Endothelial cell (in vitro differentiated cells): Measurements from ENCODE around the gene B3GAT1. TPM values are rescaled to one million over a fixed set of nuclear protein-coding genes. Genes with fewer than 3 reads are reported as not detected.
A peak's percentile ranks its signal among the peaks of the same experiment; 100 is the strongest.

Experiments used
- DNase-seq: peaks from one replicate; pipeline ENCODE4 v3.0.0; 2021; ENCODE audit warnings: low spot score
- H3K27ac Mint-ChIP-seq: one replicate; pipeline ENCODE4 v1.8.0; 2021; ENCODE audit warnings: mixed read lengths, inconsistent platforms; ENCODE audit not compliant: unreplicated experiment
- H3K27me3 Mint-ChIP-seq: one replicate; pipeline ENCODE4 v1.8.0; 2021; ENCODE audit warnings: mild to moderate bottlenecking, moderate library complexity, mixed read lengths, inconsistent platforms; ENCODE audit not compliant: unreplicated experiment
- H3K36me3 Mint-ChIP-seq: one replicate; pipeline ENCODE4 v1.8.0; 2021; ENCODE audit warnings: mild to moderate bottlenecking, low read depth, mixed read lengths, inconsistent platforms; ENCODE audit not compliant: unreplicated experiment
- H3K4me1 Mint-ChIP-seq: one replicate; pipeline ENCODE4 v1.8.0; 2021; ENCODE audit warnings: mild to moderate bottlenecking, mixed read lengths, inconsistent platforms; ENCODE audit not compliant: unreplicated experiment
- H3K4me3 Mint-ChIP-seq: one replicate; pipeline ENCODE4 v1.8.0; 2021; ENCODE audit warnings: mild to moderate bottlenecking, mixed read lengths, inconsistent platforms; ENCODE audit not compliant: unreplicated experiment
- H3K9me3 Mint-ChIP-seq: one replicate; pipeline ENCODE4 v1.8.0; 2021; ENCODE audit warnings: mixed read lengths, inconsistent platforms; ENCODE audit not compliant: unreplicated experiment
- total RNA-seq: library from RNA; stranded (reverse); fragmentation: NEBNext Ultra II Directional; extraction: Animal tissue kit (Norgen Biotek cat#: 25700); gene quantifications from one replicate; pipeline ENCODE4 v1.2.1, GENCODE V29; 2021; ENCODE audit not compliant: unreplicated experiment
- TF ChIP-seq, protein P1 (sequence below): fragments of 200-600 bp; sonication (generic); IDR thresholded peaks from one replicate; pipeline ENCODE4 v1.5.0; 2021; ENCODE audit warnings: antibody characterized with exemption; ENCODE audit not compliant: unreplicated experiment

B3GAT1 gene
- total RNA-seq, 1 donor from 2014 or later = 18.2 TPM

DNA sequence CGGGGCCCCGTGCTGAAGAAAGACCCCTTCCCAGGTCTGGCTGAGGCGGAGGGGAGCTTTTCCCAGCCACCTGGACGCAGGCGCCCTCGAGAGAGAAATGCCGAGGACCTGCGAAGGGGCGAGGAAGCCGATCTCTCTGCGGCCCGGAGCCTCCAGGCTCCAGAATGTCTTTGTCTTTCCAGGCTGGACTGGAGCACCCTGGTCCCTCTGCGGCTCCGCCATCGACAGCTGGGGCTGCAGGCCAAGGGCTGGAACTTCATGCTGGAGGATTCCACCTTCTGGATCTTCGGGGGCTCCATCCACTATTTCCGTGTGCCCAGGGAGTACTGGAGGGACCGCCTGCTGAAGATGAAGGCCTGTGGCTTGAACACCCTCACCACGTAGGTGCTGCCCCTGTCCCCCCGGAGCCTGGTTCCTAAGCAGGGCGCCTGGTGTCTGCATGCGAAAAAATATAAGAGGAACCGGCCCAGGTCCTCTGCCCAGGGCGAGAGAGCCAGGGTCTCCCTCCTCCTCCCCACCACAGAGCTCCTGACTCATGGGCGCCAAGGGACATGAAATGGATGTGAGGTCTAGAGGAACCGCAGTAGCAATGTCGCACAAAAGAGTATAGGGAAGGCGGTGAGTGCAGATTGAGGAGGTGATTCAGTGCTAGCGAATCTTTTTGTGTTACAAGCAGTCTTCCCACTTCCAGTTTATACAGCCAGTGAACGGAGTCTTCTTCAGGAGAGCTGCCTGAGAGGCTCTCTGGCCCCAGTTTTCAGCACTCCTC, 69.3 kb downstream of the B3GAT1 start:
- Mint-ChIP-seq H3K27me3 (peaks cover 5% of the 10 kb centered on the region), H3K27ac (no peak overlapping the region)
- no peak for DNase-seq

DNA sequence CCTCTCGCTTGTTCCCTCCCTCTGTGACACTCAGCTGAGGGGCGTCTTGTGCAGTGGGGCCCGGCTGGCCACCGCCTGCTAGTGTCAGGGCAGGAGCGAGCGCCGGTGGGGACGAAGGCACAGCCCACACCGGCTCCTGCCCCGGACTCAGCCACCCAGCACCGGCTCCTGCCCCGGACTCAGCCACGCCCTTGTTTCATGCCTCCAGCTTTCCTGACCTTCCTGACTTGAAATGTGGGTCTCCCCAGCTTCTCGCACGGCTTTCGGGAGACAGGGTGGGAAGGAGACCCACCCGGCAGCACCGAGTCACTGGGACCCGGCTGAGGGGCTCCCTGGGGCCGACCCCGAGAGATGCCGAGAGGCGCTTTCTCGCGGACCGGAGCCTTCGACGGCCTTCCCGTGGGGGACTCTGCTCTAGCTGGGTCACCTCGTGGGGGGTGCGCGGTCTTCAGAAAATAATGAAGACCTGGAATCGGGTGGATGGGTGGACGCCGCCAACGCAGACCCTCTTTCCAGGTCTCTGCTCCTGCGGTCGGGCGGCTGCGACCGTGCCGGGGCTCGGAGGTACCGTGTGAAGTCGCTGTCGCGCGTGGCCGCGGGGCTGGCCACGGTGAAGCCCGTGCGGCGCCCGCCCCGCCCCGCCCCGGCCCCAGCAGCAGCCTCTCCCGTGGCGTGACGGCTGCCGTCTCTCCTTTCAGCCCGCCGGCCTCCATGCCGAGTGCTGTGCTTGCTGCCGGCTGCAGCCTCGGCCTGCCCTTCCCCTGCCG, 70.1 kb downstream of the B3GAT1 start:
- no peaks in the 10 kb centered on the region for H3K9me3 Mint-ChIP-seq
- H3K4me3 Mint-ChIP-seq = no peak overlapping the region
- TF ChIP-seq, protein P1, sequence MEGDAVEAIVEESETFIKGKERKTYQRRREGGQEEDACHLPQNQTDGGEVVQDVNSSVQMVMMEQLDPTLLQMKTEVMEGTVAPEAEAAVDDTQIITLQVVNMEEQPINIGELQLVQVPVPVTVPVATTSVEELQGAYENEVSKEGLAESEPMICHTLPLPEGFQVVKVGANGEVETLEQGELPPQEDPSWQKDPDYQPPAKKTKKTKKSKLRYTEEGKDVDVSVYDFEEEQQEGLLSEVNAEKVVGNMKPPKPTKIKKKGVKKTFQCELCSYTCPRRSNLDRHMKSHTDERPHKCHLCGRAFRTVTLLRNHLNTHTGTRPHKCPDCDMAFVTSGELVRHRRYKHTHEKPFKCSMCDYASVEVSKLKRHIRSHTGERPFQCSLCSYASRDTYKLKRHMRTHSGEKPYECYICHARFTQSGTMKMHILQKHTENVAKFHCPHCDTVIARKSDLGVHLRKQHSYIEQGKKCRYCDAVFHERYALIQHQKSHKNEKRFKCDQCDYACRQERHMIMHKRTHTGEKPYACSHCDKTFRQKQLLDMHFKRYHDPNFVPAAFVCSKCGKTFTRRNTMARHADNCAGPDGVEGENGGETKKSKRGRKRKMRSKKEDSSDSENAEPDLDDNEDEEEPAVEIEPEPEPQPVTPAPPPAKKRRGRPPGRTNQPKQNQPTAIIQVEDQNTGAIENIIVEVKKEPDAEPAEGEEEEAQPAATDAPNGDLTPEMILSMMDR = no peak
- H3K27ac Mint-ChIP-seq = no peak overlapping the region
- no peak for DNase-seq
- H3K27me3 Mint-ChIP-seq = peaks cover 9% of the 10 kb centered on the region
- peaks cover 4% of the 10 kb centered on the region for H3K36me3 Mint-ChIP-seq
- H3K4me1 Mint-ChIP-seq = no peaks in the 10 kb centered on the region

More for the DNA sequence above, 69.3 kb downstream of the B3GAT1 start:
- H3K9me3 Mint-ChIP-seq = no peaks in the 10 kb centered on the region
- peak overlapping the region; percentile 18 for H3K4me3 Mint-ChIP-seq
- H3K36me3 Mint-ChIP-seq = peaks cover 4% of the 10 kb centered on the region
- no peaks in the 10 kb centered on the region for H3K4me1 Mint-ChIP-seq
- TF ChIP-seq, protein P1 = no peak

DNA sequence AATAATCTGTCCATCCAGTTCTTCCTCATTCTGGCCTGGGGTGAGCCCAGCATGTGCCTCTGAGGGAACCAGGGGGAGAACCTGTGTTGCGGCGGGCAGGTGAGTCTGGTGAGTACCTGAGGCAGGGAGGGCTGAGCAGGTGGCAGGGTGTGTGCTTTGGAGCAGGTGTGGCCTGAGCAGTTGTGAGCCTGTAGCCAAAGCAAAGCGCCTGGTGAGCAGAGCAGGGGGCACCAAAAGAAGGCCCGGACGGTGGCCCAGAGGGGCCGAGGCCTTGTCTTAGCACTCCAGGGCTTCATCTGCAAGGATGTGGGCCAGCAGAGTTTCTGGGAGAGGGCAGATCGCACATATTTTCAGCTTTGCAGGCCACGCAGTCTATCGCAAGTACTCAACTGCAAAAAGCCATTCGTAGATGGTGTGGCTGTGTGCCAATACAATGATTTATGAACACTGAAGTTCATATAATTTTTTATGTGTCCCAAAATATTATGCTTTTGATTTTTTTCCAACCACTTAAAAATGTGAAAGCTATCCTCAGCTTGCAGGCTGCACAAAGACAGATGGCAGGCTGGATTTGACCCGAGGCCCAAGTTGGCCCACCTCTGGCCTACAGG, 71.6 kb downstream of the B3GAT1 start:
- TF ChIP-seq, protein P1 = no peak
- Mint-ChIP-seq H3K9me3 (no peaks in the 10 kb centered on the region), H3K4me3 (no peak overlapping the region), H3K27me3 (peaks cover 6% of the 10 kb centered on the region), H3K27ac (no peak overlapping the region), H3K4me1 (no peaks in the 10 kb centered on the region), H3K36me3 (no peaks in the 10 kb centered on the region)
- DNase-seq = no peak

DNA sequence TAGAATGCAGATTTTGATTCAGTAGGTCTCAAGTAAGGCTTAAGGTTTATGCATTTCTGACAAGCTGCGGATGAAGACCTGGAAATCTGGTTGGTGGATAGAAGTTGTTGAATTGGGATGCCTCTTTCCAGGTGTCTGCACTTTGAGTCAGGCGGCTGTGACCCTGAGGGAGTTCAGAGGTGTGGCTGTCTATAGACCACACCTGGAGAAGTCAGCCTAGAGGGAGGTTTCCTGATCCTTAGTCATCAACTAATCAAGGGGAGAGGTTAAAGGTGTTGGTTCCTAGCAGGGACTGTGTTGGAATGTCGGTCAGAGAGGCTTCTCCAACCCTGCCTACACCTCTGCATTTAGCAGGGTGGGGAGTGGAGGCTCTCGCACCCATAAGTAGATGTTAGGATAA, 72.3 kb downstream of the B3GAT1 start:
- H3K9me3 Mint-ChIP-seq = no peaks in the 10 kb centered on the region
- no peak overlapping the region for H3K27ac Mint-ChIP-seq
- no peak overlapping the region for H3K4me3 Mint-ChIP-seq
- peaks cover 4% of the 10 kb centered on the region for H3K27me3 Mint-ChIP-seq
- DNase-seq = no peak
- H3K36me3 Mint-ChIP-seq = no peaks in the 10 kb centered on the region
- TF ChIP-seq, protein P1 = no peak
- no peaks in the 10 kb centered on the region for H3K4me1 Mint-ChIP-seq

DNA sequence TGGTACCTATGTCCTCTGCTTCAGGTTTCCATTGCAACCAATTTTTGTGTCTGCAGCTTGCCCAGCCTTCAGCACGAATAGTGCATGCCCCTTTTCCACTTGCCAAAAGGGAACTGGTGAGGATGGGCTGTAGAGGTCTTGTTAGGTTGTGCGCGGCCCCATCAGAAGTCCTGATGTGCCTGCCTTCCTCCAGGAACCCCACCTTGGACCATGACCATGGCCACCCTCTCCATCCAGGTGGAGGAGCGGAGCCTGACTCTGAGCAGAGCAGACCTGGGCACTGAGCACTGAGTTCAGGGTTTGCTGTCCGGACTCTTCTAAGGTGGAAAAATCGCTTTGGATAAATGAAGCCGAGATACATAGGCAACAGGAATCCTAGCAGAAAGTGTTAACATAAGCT, 73.4 kb downstream of the B3GAT1 start:
- no peak overlapping the region for H3K4me3 Mint-ChIP-seq
- H3K27me3 Mint-ChIP-seq = peaks cover 6% of the 10 kb centered on the region
- H3K27ac Mint-ChIP-seq = no peak overlapping the region
- H3K36me3 Mint-ChIP-seq = no peaks in the 10 kb centered on the region
- H3K4me1 Mint-ChIP-seq = peaks cover 6% of the 10 kb centered on the region
- TF ChIP-seq, protein P1 = no peak
- DNase-seq = no peak
- no peaks in the 10 kb centered on the region for H3K9me3 Mint-ChIP-seq
